HL-60 (cell line): Measurements from ENCODE around the gene CLEC10A.

Experiments
- POLR2AphosphoS5 ChIP-seq: IDR thresholded peaks from 2 replicates; pipeline ENCODE4 v1.6.1; 2012; ENCODE audit warnings: low read depth
- SPI1 ChIP-seq: IDR thresholded peaks from 2 replicates; pipeline ENCODE4 v1.6.1; 2012; ENCODE audit warnings: low read depth, mild to moderate bottlenecking, borderline replicate concordance
- TF ChIP-seq, protein P1 (sequence below): IDR thresholded peaks from one replicate; pipeline ENCODE4 v1.5.1; 2011; ENCODE audit warnings: low read length, control low read depth, inconsistent platforms; ENCODE audit not compliant: insufficient read depth
- TF ChIP-seq, protein P2 (sequence below): IDR thresholded peaks from 2 replicates; pipeline ENCODE4 v1.6.1; 2012; ENCODE audit warnings: low read depth; ENCODE audit not compliant: insufficient replicate concordance

DNA sequence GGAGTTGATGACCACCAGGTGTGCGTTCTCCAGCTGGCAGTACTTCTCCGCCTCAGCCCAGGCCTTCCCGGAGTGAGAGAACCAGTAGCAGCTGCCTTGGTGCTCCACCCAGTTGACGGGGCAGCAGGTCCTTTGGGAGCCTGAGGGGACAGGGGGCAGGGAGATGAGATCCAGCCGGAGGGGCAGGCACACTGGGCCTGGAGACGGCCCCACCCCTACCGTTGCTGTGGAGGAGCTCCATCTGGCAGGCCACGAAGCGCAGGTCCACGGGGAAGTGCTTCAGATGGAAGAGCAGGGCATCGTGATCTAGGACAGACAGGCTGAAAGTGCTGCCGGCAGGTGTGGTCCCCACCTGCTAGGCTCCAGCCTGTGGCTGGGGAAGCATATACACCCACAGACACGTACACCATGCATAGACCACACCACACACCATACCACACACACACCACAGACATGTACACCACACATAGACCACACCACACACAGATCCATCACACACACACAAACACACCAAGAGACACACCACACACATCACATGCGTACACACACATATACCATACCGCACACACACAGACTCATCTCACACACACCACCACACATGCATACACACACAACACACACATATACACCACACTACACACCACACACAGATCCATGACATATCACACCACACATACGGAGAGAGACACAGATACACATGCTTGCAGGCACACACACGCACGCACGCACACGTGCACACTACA, 27.1 kb upstream of the CLEC10A start:
- TF ChIP-seq, protein P1, sequence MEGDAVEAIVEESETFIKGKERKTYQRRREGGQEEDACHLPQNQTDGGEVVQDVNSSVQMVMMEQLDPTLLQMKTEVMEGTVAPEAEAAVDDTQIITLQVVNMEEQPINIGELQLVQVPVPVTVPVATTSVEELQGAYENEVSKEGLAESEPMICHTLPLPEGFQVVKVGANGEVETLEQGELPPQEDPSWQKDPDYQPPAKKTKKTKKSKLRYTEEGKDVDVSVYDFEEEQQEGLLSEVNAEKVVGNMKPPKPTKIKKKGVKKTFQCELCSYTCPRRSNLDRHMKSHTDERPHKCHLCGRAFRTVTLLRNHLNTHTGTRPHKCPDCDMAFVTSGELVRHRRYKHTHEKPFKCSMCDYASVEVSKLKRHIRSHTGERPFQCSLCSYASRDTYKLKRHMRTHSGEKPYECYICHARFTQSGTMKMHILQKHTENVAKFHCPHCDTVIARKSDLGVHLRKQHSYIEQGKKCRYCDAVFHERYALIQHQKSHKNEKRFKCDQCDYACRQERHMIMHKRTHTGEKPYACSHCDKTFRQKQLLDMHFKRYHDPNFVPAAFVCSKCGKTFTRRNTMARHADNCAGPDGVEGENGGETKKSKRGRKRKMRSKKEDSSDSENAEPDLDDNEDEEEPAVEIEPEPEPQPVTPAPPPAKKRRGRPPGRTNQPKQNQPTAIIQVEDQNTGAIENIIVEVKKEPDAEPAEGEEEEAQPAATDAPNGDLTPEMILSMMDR, result no peak
- TF ChIP-seq, protein P2, sequence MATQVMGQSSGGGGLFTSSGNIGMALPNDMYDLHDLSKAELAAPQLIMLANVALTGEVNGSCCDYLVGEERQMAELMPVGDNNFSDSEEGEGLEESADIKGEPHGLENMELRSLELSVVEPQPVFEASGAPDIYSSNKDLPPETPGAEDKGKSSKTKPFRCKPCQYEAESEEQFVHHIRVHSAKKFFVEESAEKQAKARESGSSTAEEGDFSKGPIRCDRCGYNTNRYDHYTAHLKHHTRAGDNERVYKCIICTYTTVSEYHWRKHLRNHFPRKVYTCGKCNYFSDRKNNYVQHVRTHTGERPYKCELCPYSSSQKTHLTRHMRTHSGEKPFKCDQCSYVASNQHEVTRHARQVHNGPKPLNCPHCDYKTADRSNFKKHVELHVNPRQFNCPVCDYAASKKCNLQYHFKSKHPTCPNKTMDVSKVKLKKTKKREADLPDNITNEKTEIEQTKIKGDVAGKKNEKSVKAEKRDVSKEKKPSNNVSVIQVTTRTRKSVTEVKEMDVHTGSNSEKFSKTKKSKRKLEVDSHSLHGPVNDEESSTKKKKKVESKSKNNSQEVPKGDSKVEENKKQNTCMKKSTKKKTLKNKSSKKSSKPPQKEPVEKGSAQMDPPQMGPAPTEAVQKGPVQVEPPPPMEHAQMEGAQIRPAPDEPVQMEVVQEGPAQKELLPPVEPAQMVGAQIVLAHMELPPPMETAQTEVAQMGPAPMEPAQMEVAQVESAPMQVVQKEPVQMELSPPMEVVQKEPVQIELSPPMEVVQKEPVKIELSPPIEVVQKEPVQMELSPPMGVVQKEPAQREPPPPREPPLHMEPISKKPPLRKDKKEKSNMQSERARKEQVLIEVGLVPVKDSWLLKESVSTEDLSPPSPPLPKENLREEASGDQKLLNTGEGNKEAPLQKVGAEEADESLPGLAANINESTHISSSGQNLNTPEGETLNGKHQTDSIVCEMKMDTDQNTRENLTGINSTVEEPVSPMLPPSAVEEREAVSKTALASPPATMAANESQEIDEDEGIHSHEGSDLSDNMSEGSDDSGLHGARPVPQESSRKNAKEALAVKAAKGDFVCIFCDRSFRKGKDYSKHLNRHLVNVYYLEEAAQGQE, result no peak
- no peak for TF ChIP-seq POLR2AphosphoS5
- no peak for TF ChIP-seq SPI1
